Epithelial cell of esophagus (primary cell): ENCODE data around the gene VSX2.
"Not testable (repeated sequence)": the region's sequence is repeated elsewhere in the genome, so short reads cannot be mapped to it uniquely, and the experiment has no call there.

Experiments
- DNase-seq: peaks from one replicate; pipeline ENCODE4 v3.0.0; 2010; ENCODE audit warnings: low read depth
- H3K4me3 ChIP-seq: 2 replicates; pipeline ENCODE4 v1.5.1; 2011; ENCODE audit warnings: mild to moderate bottlenecking, low read length, control low read depth
- CTCF ChIP-seq: IDR thresholded peaks from 2 replicates; pipeline ENCODE4 v1.5.1; 2011; ENCODE audit warnings: low read depth, mild to moderate bottlenecking, low read length, control low read depth, inconsistent platforms; ENCODE audit not compliant: insufficient read depth; ENCODE audit errors: missing control alignments

VSX2 gene

GRCh38 chr14:74260525-74261233 lies 21.4 kb downstream of the VSX2 start:
- H3K4me3 ChIP-seq = no peak overlapping the region
- DNase-seq = no peak
- TF ChIP-seq CTCF = no peak

GRCh38 chr14:74261288-74261687 lies 22.0 kb downstream of the VSX2 start:
- peak; percentile 77 for DNase-seq
- no peak for TF ChIP-seq CTCF
- no peak overlapping the region for H3K4me3 ChIP-seq

DNA sequence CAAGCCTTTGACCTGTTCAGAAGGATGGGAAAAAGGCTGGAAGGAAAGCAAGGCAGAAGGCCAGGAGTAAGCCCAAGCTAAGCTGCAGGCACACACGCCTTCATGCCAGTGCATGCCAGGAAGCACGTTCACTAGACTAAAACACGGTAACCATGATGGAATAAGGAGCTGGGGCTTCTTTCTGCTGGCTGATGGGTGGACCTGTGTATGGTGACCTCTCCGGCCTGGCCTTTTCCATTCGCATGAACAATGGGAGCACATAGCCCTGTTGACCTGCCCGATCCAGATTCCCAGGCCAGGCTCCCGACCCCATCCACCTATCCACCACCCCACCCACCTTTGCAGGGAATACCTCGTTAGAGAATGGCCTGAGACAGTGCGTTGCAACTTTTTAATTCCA lies 22.8 kb downstream of the VSX2 start:
- TF ChIP-seq CTCF = no peak
- H3K4me3 ChIP-seq = no peak overlapping the region
- no peak for DNase-seq

DNA sequence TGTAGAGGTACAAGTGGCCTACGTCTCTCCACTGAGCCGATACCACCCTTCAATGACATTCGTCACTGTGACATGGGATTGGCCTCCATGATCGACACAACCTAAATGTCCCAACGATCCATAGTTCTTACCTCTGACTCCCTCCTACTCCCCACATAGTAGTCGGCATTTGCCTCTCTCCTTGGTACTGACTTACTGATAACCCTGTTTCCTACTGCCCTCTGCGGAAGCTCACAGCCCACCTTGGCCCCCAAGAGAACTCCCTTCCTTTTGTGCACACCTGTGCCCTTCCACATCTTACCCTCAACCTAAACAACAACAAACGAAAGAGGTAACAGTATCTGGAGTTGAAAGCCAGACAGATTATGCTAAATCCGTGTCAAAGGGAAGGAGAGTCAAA lies 23.9 kb downstream of the VSX2 start:
- H3K4me3 ChIP-seq = no peak overlapping the region
- no peak for TF ChIP-seq CTCF
- no peak for DNase-seq

GRCh38 chr14:74263921-74264320 lies 24.7 kb downstream of the VSX2 start:
- TF ChIP-seq CTCF = no peak
- no peak for DNase-seq
- H3K4me3 ChIP-seq = no peak overlapping the region

- DNase-seq = no peak
- no peak for TF ChIP-seq CTCF
- no peak overlapping the region for H3K4me3 ChIP-seq
Measured at GRCh38 chr14:74265301-74265965, 26.2 kb downstream of the VSX2 start.

GRCh38 chr14:74267588-74267987 lies 28.3 kb downstream of the VSX2 start:
- TF ChIP-seq CTCF = no peak
- H3K4me3 ChIP-seq = no peak overlapping the region
- DNase-seq = no peak

DNA sequence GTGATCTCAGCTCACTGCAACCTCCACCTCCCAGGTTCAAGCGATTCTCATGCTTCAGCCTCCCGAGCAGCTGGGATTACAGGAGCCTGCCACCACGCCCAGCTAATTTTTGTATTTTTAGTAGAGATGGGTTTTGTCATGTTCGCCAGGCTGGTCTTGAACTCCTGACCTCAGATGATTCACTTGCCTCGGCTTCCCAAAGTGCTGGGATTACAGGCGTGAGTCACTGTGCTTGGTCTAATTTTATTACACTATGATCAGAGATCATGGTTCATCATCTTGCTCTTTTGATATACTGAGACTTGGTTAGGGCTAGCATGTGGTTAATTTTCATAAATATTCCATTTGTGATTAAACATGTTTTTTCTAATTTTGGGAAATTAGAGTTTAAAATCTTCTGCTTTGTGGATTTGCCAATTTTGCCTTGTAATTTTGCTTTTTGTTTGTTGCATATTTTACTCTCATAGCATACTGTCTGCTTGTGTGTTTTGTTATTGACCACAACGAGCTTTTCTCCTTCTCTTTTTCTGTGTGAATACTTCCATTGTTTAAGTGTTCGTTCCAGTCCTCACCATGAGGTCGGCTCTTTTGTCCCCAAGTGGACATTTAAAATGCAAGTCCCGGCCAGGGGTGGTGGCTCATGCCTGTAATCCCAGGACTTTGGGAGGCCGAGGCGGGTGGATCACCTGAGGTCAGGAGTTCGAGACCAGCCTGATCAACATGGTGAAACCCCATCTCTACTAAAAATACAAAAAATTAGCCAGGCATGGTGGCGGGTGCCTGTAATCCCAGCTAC lies 31.3 kb downstream of the VSX2 start:
- peak; percentile 77 for DNase-seq
- H3K4me3 ChIP-seq = not testable (repeated sequence)
